HepG2 (cell line): Measurements from ENCODE around the gene C3orf38. TPM values are rescaled to one million over a fixed set of nuclear protein-coding genes. Genes with fewer than 3 reads are reported as not detected.

Experiments
- DMTF1 ChIP-seq: sonication (generic); formaldehyde crosslinking; IDR thresholded peaks from 2 replicates; pipeline ENCODE4 v1.4.0; 2020; ENCODE audit warnings: mild to moderate bottlenecking, missing genetic modification reagents
- HOXD1 ChIP-seq: sonication (generic); formaldehyde crosslinking; IDR thresholded peaks from 2 replicates; pipeline ENCODE4 v1.5.0; 2020; ENCODE audit warnings: missing genetic modification reagents
- MXI1 ChIP-seq: IDR thresholded peaks from 3 replicates; pipeline ENCODE4 v1.6.1; 2012; ENCODE audit warnings: low read depth, low read length, inconsistent platforms, borderline replicate concordance
- NR2C2 ChIP-seq: sonication (generic); formaldehyde crosslinking; IDR thresholded peaks from 2 replicates; pipeline ENCODE4 v1.4.0; 2020; ENCODE audit warnings: missing genetic modification reagents, mild to moderate bottlenecking, moderate library complexity, borderline replicate concordance
- PAF1 ChIP-seq: IDR thresholded peaks from 2 replicates; pipeline ENCODE4 v1.6.1; 2016; ENCODE audit warnings: missing genetic modification reagents, missing compliant biosample characterization
- ZC3H4 ChIP-seq: sonication (generic); formaldehyde crosslinking; IDR thresholded peaks from 2 replicates; pipeline ENCODE4 v1.4.0; 2020; ENCODE audit warnings: missing genetic modification reagents, borderline replicate concordance
- ZFP90 ChIP-seq: sonication (generic); formaldehyde crosslinking; IDR thresholded peaks from 2 replicates; pipeline ENCODE4 v1.8.0; 2022; ENCODE audit warnings: missing genetic modification reagents, mild to moderate bottlenecking, inconsistent platforms, borderline replicate concordance
- ZMYM4 ChIP-seq: sonication (generic); formaldehyde crosslinking; IDR thresholded peaks from 2 replicates; pipeline ENCODE4 v1.8.1; 2023; ENCODE audit warnings: mild to moderate bottlenecking, missing genetic modification reagents
- ZNF260 ChIP-seq: sonication (generic); formaldehyde crosslinking; IDR thresholded peaks from 2 replicates; pipeline ENCODE4 v1.4.0; 2020; ENCODE audit warnings: missing genetic modification reagents, low read depth, mild to moderate bottlenecking, borderline replicate concordance
- ZNF281 ChIP-seq: sonication (generic); formaldehyde crosslinking; IDR thresholded peaks from 2 replicates; pipeline ENCODE4 v1.4.0; 2020; ENCODE audit warnings: missing genetic modification reagents, borderline replicate concordance
- ZNF343 ChIP-seq: sonication (generic); formaldehyde crosslinking; IDR thresholded peaks from 2 replicates; pipeline ENCODE4 v1.4.0; 2020; ENCODE audit warnings: mild to moderate bottlenecking, missing genetic modification reagents
- ZNF552 ChIP-seq: sonication (generic); formaldehyde crosslinking; IDR thresholded peaks from 2 replicates; pipeline ENCODE4 v1.9.0; 2022; ENCODE audit warnings: missing genetic modification reagents, mild to moderate bottlenecking, borderline replicate concordance
- ZSCAN12 ChIP-seq: sonication (generic); formaldehyde crosslinking; IDR thresholded peaks from 2 replicates; pipeline ENCODE4 v1.9.0; 2021; ENCODE audit warnings: mild to moderate bottlenecking, missing genetic modification reagents
- ZSCAN30 ChIP-seq: sonication (generic); formaldehyde crosslinking; IDR thresholded peaks from 2 replicates; pipeline ENCODE4 v1.5.0; 2020; ENCODE audit warnings: mild to moderate bottlenecking, missing genetic modification reagents
- polyA plus RNA-seq, 8 experiments: library from polyadenylated mRNA; depleted of rRNA in 3 of 8; stranded (reverse) in 7 of 8; unstranded in 1 of 8; fragments of >200 nt; fragmentation: Illumina TruSeq in 4 of 8; extraction: Trizol in 4 of 8; gene quantifications; 2 replicates each; pipeline versions ENCODE4 v1.2.1 to v1.2.3, GENCODE V29; 2011 to 2016; ENCODE audit warnings: low read depth in 4 of 8, missing spikeins in 1 of 8, mixed read lengths in 1 of 8; ENCODE audit not compliant: insufficient read depth in 1 of 8
- total RNA-seq, 5 experiments: library from RNA; depleted of rRNA; stranded (reverse); fragments of >200 nt; fragmentation: Illumina TruSeq; extraction: Trizol; gene quantifications; 2 replicates each; pipeline ENCODE4 v1.2.3, GENCODE V29; 2016; ENCODE audit warnings: low read depth in 1 of 5
- TF ChIP-seq, protein P1 (sequence below): sonication (generic); formaldehyde crosslinking; IDR thresholded peaks from 2 replicates; pipeline ENCODE4 v1.4.0; 2020; ENCODE audit warnings: missing genetic modification reagents
- TF ChIP-seq, protein P2 (sequence below): sonication (generic); formaldehyde crosslinking; IDR thresholded peaks from 2 replicates; pipeline ENCODE4 v1.5.1; 2020; ENCODE audit warnings: missing genetic modification reagents, mild to moderate bottlenecking, borderline replicate concordance

The C3orf38 gene
- total and polyA plus RNA-seq, 2 of the 13 experiments (the other 11 are each of a cell fraction or from before 2014, with no cell fraction given), result 6.0 to 17.5 TPM

DNA sequence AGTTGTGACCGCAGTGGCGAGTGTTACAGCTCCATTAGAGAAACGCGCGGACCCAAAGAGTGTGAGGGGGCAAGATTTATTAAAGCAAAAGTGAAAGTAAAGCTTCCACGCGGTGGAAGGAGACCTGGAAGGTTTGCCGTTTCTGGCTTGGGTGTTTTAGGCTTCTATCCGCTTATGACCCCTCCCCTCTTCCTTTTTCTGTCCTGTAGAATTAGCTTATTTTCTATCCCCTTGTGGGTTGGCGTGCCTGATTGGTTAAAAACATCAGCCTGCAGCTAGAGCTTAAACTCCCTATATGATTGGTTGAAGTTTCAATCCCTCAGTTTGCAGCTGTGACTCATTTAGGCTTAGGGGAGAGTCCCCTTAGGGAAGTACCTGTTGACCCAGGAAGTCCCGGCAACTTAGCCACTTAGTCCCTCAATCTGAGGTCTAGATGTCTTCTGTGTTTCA, 39.6 kb downstream of the C3orf38 start (continued):
- TF ChIP-seq NR2C2, result peak; percentile 44; the same call in 1 of the 2 replicates
- no peak for TF ChIP-seq ZSCAN30 (CRISPR knock-in tag)
- TF ChIP-seq DMTF1 (CRISPR knock-in tag), result no peak
- no peak for TF ChIP-seq ZSCAN12
- TF ChIP-seq ZNF552 (CRISPR knock-in tag), result no peak
- no peak for TF ChIP-seq ZNF343
- TF ChIP-seq ZMYM4 (CRISPR knock-in tag), result peak; percentile 84
- TF ChIP-seq ZFP90 (CRISPR knock-in tag), result no peak
- TF ChIP-seq ZC3H4 (CRISPR knock-in tag), result no peak
- no peak for TF ChIP-seq ZNF281 (CRISPR knock-in tag)
- peak; percentile 38; the same call in 1 of the 3 replicates for TF ChIP-seq MXI1
- no peak for TF ChIP-seq PAF1 (CRISPR knock-in tag)
- no peak for TF ChIP-seq ZNF260 (CRISPR knock-in tag)
- TF ChIP-seq, protein P1, sequence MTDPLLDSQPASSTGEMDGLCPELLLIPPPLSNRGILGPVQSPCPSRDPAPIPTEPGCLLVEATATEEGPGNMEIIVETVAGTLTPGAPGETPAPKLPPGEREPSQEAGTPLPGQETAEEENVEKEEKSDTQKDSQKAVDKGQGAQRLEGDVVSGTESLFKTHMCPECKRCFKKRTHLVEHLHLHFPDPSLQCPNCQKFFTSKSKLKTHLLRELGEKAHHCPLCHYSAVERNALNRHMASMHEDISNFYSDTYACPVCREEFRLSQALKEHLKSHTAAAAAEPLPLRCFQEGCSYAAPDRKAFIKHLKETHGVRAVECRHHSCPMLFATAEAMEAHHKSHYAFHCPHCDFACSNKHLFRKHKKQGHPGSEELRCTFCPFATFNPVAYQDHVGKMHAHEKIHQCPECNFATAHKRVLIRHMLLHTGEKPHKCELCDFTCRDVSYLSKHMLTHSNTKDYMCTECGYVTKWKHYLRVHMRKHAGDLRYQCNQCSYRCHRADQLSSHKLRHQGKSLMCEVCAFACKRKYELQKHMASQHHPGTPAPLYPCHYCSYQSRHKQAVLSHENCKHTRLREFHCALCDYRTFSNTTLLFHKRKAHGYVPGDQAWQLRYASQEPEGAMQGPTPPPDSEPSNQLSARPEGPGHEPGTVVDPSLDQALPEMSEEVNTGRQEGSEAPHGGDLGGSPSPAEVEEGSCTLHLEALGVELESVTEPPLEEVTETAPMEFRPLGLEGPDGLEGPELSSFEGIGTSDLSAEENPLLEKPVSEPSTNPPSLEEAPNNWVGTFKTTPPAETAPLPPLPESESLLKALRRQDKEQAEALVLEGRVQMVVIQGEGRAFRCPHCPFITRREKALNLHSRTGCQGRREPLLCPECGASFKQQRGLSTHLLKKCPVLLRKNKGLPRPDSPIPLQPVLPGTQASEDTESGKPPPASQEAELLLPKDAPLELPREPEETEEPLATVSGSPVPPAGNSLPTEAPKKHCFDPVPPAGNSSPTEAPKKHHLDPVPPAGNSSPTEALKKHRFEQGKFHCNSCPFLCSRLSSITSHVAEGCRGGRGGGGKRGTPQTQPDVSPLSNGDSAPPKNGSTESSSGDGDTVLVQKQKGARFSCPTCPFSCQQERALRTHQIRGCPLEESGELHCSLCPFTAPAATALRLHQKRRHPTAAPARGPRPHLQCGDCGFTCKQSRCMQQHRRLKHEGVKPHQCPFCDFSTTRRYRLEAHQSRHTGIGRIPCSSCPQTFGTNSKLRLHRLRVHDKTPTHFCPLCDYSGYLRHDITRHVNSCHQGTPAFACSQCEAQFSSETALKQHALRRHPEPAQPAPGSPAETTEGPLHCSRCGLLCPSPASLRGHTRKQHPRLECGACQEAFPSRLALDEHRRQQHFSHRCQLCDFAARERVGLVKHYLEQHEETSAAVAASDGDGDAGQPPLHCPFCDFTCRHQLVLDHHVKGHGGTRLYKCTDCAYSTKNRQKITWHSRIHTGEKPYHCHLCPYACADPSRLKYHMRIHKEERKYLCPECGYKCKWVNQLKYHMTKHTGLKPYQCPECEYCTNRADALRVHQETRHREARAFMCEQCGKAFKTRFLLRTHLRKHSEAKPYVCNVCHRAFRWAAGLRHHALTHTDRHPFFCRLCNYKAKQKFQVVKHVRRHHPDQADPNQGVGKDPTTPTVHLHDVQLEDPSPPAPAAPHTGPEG (CRISPR knock-in tag), result no peak
- TF ChIP-seq, protein P2, sequence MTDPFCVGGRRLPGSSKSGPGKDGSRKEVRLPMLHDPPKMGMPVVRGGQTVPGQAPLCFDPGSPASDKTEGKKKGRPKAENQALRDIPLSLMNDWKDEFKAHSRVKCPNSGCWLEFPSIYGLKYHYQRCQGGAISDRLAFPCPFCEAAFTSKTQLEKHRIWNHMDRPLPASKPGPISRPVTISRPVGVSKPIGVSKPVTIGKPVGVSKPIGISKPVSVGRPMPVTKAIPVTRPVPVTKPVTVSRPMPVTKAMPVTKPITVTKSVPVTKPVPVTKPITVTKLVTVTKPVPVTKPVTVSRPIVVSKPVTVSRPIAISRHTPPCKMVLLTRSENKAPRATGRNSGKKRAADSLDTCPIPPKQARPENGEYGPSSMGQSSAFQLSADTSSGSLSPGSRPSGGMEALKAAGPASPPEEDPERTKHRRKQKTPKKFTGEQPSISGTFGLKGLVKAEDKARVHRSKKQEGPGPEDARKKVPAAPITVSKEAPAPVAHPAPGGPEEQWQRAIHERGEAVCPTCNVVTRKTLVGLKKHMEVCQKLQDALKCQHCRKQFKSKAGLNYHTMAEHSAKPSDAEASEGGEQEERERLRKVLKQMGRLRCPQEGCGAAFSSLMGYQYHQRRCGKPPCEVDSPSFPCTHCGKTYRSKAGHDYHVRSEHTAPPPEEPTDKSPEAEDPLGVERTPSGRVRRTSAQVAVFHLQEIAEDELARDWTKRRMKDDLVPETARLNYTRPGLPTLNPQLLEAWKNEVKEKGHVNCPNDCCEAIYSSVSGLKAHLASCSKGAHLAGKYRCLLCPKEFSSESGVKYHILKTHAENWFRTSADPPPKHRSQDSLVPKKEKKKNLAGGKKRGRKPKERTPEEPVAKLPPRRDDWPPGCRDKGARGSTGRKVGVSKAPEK (CRISPR knock-in tag), result no peak
- TF ChIP-seq HOXD1 (CRISPR knock-in tag), result no peak
